Calu3 (cell line): ENCODE results near the gene SORCS1. TPM values are rescaled to one million over a fixed set of nuclear protein-coding genes. Genes with fewer than 3 reads are reported as not detected.

Source experiments
- BruUV-seq: library from RNA; stranded (reverse); fragments of 400-500 nt; replicated peaks from 2 replicates; lab custom pipeline; 2021; lab: Mats Ljungman, UMichigan
- CTCF ChIA-PET: fragments of 300-600 bp; sonication (Branson Sonifier 250); formaldehyde crosslinking; loops from one replicate; lab custom pipeline; 2022; ENCODE audit warnings: antibody characterized with exemption; lab: Charles Lee
- DNase-seq: peaks from one replicate; pipeline ENCODE4 v3.0.0; 2022
- H3K27ac Mint-ChIP-seq: one replicate; pipeline ENCODE4 v1.8.0; 2022; ENCODE audit warnings: mixed read lengths; ENCODE audit not compliant: unreplicated experiment
- H3K27me3 Mint-ChIP-seq: one replicate; pipeline ENCODE4 v1.8.0; 2022; ENCODE audit warnings: mixed read lengths; ENCODE audit not compliant: unreplicated experiment
- H3K36me3 Mint-ChIP-seq: one replicate; pipeline ENCODE4 v1.8.0; 2022; ENCODE audit warnings: mild to moderate bottlenecking, moderate library complexity, mixed read lengths; ENCODE audit not compliant: insufficient read depth, unreplicated experiment
- H3K4me1 Mint-ChIP-seq: one replicate; pipeline ENCODE4 v1.8.0; 2022; ENCODE audit warnings: mild to moderate bottlenecking, low read depth, mixed read lengths; ENCODE audit not compliant: unreplicated experiment
- H3K4me3 Mint-ChIP-seq: one replicate; pipeline ENCODE4 v1.8.0; 2022; ENCODE audit warnings: mild to moderate bottlenecking, low read depth, moderate library complexity, mixed read lengths; ENCODE audit not compliant: unreplicated experiment
- H3K9me3 Mint-ChIP-seq: one replicate; pipeline ENCODE4 v1.8.0; 2022; ENCODE audit warnings: low read depth, mixed read lengths; ENCODE audit not compliant: unreplicated experiment
- CTCF ChIP-seq: fragments of 200-600 bp; IDR thresholded peaks from one replicate; pipeline ENCODE4 v1.8.0; 2022; ENCODE audit warnings: antibody characterized with exemption; ENCODE audit not compliant: unreplicated experiment
- intact Hi-C: fragments of 100-400 bp; cut with micrococcal nuclease; formaldehyde crosslinking; loops from one replicate; pipeline ENCODE4 v1.10.0; 2022; ENCODE audit not compliant: unreplicated experiment
- total RNA-seq: library from RNA; stranded (reverse); gene quantifications from 2 replicates; pipeline ENCODE4 v1.2.3, GENCODE V29; 2022

SORCS1 gene
- total RNA-seq, 1 experiment from 2014 or later = not detected

GRCh38 chr10:106708506-106708905 is 456.0 kb downstream of the SORCS1 start:
- no peak overlapping the region for H3K4me3 Mint-ChIP-seq
- H3K9me3 Mint-ChIP-seq = no peaks in the 10 kb centered on the region
- intact Hi-C loops = loop anchor here (10.0 kb wide), 1 partner anchor 1106 kb away; no protein-coding TSS in a partner anchor
- no peak overlapping the region for H3K27ac Mint-ChIP-seq
- H3K27me3 Mint-ChIP-seq = no peaks in the 10 kb centered on the region
- BruUV-seq = no TSS peak
- CTCF ChIA-PET = no interaction called here
- H3K4me1 Mint-ChIP-seq = no peaks in the 10 kb centered on the region
- H3K36me3 Mint-ChIP-seq = no peaks in the 10 kb centered on the region
- DNase-seq = no peak
- TF ChIP-seq CTCF = no peak

GRCh38 chr10:106707657-106708056 is 456.8 kb downstream of the SORCS1 start:
- Mint-ChIP-seq H3K9me3 (no peaks in the 10 kb centered on the region), H3K36me3 (no peaks in the 10 kb centered on the region), H3K27ac (no peak overlapping the region), H3K4me1 (no peaks in the 10 kb centered on the region), H3K4me3 (no peak overlapping the region), H3K27me3 (no peaks in the 10 kb centered on the region)
- TF ChIP-seq CTCF = no peak
- intact Hi-C loops = loop anchor here (10.0 kb wide), 1 partner anchor 1107 kb away; no protein-coding TSS in a partner anchor
- BruUV-seq = no TSS peak
- DNase-seq = no peak
- CTCF ChIA-PET = no interaction called here

GRCh38 chr10:106706127-106706526 is 458.4 kb downstream of the SORCS1 start:
- Mint-ChIP-seq H3K9me3 (no peaks in the 10 kb centered on the region), H3K4me1 (no peaks in the 10 kb centered on the region), H3K36me3 (no peaks in the 10 kb centered on the region), H3K27me3 (peaks cover 2% of the 10 kb centered on the region), H3K27ac (peak overlapping the region; percentile 28), H3K4me3 (no peak overlapping the region)
- BruUV-seq = no TSS peak
- DNase-seq = no peak
- CTCF ChIA-PET = no interaction called here
- intact Hi-C loops = loop anchor here (10.0 kb wide), 1 partner anchor 1109 kb away; no protein-coding TSS in a partner anchor
- TF ChIP-seq CTCF = no peak

- intact Hi-C loops = loop anchor here (10.0 kb wide), 1 partner anchor 1109 kb away; no protein-coding TSS in a partner anchor
- no TSS peak for BruUV-seq
- Mint-ChIP-seq H3K9me3 (no peaks in the 10 kb centered on the region), H3K27ac (peak overlapping the region; percentile 28), H3K4me1 (no peaks in the 10 kb centered on the region), H3K27me3 (peaks cover 7% of the 10 kb centered on the region), H3K36me3 (no peaks in the 10 kb centered on the region), H3K4me3 (no peak overlapping the region)
- peak; percentile 40 for TF ChIP-seq CTCF
- peak; percentile 50 for DNase-seq
- CTCF ChIA-PET = no interaction called here
These were observed 458.8 kb downstream of the SORCS1 start for GRCh38 chr10:106705681-106706100.
